Effector memory CD8-positive, alpha-beta T cell (primary cell): Measurements from ENCODE around the gene IWS1.
A peak's percentile ranks its signal among the peaks of the same experiment; 100 is the strongest.

Source experiments
- ATAC-seq: fragments of 150-1000 bp; cut with Tn5 transposase; replicated peaks from 2 replicates; pipeline ENCODE4 v1.10.0; 2021; ENCODE audit warnings: mild to moderate bottlenecking, moderate library complexity
- DNase-seq, 3 experiments: peaks; one replicate each; pipeline ENCODE4 v3.0.0; 2021
- H3K27ac Mint-ChIP-seq, 2 donors: one replicate each; pipeline ENCODE4 v1.8.0; 2022; ENCODE audit warnings: mild to moderate bottlenecking in 2 of 2, mixed read lengths in 2 of 2, moderate library complexity in 2 of 2
- H3K27me3 Mint-ChIP-seq, 2 donors: one replicate each; pipeline ENCODE4 v1.8.0; 2022; ENCODE audit warnings: mixed read lengths in 2 of 2
- H3K36me3 Mint-ChIP-seq: one replicate; pipeline ENCODE4 v1.8.0; 2022; ENCODE audit warnings: mild to moderate bottlenecking, moderate library complexity, mixed read lengths; ENCODE audit not compliant: insufficient read depth
- H3K4me1 Mint-ChIP-seq, 2 donors: one replicate each; pipeline ENCODE4 v1.8.0; 2022; ENCODE audit warnings: low read depth in 2 of 2, mixed read lengths in 2 of 2
- H3K4me3 Mint-ChIP-seq, 2 donors: one replicate each; pipeline ENCODE4 v1.8.0; 2022; ENCODE audit warnings: mild to moderate bottlenecking in 2 of 2, mixed read lengths in 2 of 2, moderate library complexity in 2 of 2
- H3K9me3 Mint-ChIP-seq, 2 donors: one replicate each; pipeline ENCODE4 v1.8.0; 2022; ENCODE audit warnings: mixed read lengths in 2 of 2

The IWS1 gene

DNA sequence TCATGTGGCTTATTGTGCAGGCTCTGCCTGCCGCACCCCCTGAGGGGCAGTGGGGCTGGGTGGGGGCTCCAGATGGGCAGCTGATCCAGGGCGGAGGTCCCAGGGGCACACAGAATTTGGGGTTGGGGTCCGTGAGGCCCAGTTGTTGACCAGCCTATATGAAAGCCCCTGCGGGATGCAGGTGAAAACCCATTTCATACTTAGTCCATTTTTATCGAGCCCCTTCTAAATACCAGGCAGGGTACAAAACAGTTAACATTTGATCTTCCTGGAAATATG, 39.8 kb upstream of the IWS1 start:
- Mint-ChIP-seq H3K27me3 (peaks cover 0 to 48% of the 10 kb centered on the region in 2 donors), H3K4me1 (peaks cover 0 to 6% of the 10 kb centered on the region in 2 donors), H3K36me3 (no peaks in the 10 kb centered on the region), H3K27ac (no peak overlapping the region), H3K4me3 (no peak overlapping the region), H3K9me3 (no peaks in the 10 kb centered on the region)
- ATAC-seq: no peak
- DNase-seq: no peak

DNA sequence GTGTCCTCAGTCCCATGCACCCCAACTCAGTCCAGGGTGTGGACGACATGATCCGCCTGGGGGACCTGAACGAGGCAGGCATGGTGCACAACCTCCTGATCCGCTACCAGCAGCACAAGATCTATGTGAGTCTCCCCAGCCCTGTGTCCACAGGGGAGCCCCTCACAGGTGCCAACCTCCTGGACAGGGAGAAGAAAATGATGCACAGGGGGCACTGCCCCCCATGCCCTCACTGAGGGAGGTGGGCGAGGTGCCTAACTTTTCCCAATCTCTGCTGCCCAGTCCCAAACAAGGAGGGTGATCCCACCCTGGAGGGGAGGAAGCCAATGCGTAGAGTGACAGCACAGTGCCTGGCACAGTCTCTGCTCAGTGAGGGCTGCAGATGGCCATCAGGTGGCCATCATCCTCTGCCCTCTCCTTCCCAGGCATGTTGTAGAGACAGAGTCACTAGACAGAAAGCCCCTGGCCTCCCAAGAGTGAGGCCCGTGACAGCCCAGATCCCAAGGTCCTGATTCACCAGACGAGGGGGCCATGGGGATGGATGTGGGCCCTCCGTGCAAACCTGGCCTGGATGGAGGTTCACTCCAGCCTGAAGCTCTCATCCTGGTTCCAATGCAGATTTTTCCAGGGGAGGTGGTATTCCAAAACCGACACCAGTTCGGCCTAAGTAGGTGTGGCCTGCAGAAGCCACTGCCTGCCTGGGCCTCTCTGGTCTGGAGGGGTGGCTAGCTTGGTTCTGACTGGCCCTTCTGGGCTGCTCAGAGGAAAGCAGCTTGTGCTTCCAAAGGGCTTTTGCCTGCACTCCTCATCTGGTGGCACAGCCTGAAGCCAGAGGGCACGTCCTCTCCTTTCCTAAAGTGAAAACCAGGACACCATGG, 39.2 kb upstream of the IWS1 start:
- Mint-ChIP-seq H3K4me1 (peaks cover 0 to 6% of the 10 kb centered on the region in 2 donors), H3K9me3 (no peaks in the 10 kb centered on the region), H3K27ac (no peak overlapping the region), H3K36me3 (no peaks in the 10 kb centered on the region), H3K27me3 (peaks cover 0 to 48% of the 10 kb centered on the region in 2 donors), H3K4me3 (no peak overlapping the region)
- DNase-seq (no peak), ATAC-seq (no peak)

DNA sequence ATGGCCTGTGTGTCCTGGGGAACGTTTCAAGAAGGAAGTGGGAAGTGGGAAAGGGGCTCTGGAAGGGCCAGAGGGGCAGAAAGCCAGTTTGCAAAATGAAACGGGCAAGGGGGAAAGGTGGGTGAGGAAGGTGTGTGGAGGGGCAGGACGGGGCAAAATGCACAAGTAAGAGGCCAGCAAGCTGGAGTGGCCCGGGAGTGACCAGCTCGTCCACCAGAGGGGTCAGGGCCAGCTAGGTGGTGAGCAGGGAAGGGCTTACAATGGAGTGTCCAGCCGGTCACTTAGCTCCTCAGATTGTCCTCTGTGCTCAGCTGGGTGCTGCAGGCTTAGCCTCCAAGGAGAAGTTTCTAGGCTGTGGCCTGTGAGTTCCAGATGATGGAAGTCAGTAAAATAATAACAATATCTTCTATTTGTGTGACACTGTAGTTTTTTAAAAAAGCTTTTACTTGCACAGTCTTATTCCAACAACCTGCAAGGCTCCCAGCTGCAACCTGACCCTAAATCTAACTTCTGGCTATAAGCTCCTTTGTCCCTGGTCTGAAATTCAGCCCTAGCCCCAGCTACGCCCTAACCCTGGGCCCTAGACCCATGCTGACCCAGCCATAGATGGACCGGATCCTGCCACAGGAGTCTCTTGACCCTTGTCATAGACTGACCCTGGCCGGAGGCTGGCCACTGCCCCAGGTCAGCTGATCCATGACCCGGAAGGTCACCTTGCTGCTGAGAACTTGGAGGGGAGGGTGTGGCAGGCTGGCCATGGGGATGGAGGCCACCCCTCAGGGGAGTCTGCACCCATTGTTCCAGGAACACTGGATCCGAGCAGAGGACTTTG, 38.4 kb upstream of the IWS1 start:
- DNase-seq (no peak), ATAC-seq (no peak)
- peaks cover 0 to 53% of the 10 kb centered on the region in 2 donors for H3K27me3 Mint-ChIP-seq
- H3K9me3 Mint-ChIP-seq: no peaks in the 10 kb centered on the region
- no peak overlapping the region for H3K4me3 Mint-ChIP-seq
- H3K27ac Mint-ChIP-seq: no peak overlapping the region
- H3K4me1 Mint-ChIP-seq: peaks cover 0 to 6% of the 10 kb centered on the region in 2 donors
- H3K36me3 Mint-ChIP-seq: no peaks in the 10 kb centered on the region

DNA sequence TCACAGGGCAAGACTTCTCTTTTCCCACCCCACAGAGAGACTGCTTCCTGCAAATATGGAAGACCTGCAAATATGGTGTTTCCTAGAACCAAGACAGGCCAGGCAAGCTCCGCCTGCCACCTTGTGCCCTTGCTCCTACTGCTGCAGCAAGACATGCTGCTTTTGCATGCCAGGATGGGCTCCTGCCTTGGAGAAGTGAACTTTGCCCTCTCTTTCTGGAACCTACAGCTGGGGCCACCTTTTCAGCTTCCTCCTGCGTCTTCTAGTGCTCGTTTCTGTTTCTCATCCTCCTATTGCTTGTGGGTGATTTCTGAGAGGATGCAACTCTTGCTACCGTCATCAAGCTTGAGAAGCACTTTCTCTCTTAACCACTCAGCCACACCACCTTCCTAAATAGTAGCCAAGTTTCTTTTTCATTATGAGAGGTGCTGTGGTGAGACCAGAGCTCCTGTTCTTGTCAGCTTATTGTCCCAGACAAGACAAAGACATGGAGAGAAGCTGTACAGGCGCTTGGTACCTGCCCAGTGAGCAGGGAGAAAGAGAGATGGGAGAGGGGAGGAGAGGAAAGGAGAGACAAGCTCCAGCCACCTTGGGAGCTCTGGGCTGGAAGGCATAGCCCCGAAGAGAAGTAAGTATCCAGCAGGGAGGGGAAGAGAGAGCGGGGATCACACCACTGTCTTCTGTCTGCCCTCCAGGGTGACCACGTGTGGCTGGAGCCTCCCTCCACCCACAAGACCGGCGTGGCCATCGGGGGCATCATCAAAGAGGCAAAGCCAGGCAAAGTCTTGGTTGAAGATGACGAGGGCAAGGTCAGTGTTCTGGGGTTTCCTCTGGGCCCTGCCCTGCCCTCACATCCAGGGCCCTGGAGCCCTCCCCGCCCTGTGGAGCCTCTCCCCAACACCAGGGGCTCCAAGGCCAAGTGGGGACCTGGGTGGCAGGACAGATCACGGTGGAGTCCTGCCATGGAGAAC, 37.5 kb upstream of the IWS1 start:
- Mint-ChIP-seq H3K27ac (no peak overlapping the region), H3K9me3 (no peaks in the 10 kb centered on the region), H3K27me3 (peaks cover 0 to 59% of the 10 kb centered on the region in 2 donors), H3K36me3 (no peaks in the 10 kb centered on the region), H3K4me3 (no peak overlapping the region), H3K4me1 (peaks cover 0 to 6% of the 10 kb centered on the region in 2 donors)
- ATAC-seq (peak; percentile 35), DNase-seq (no peak)

DNA sequence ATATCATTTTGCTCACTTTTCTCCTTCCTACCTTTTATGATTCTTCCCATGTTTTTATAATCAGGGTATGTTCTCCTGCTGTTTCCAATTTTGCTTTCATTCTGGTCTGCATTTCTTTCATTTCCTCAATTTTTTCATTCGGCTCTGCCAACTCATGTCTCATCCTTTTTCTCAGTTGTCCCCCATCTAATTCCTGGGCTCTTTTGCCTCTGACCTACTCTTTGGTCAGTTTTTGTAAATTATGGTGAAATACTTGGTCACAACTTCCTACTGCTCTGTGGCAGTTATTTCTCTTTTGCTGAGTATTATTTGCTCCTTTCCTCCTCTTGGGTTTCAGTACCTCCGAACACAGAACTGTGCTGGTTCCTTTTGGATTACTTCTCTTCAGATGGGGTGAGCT, 36.6 kb upstream of the IWS1 start:
- Mint-ChIP-seq H3K27me3 (peaks cover 2 to 61% of the 10 kb centered on the region in 2 donors), H3K4me3 (no peak overlapping the region), H3K27ac (no peak overlapping the region), H3K9me3 (no peaks in the 10 kb centered on the region), H3K4me1 (peaks cover 0 to 6% of the 10 kb centered on the region in 2 donors), H3K36me3 (no peaks in the 10 kb centered on the region)
- no peak for DNase-seq
- ATAC-seq: no peak

DNA sequence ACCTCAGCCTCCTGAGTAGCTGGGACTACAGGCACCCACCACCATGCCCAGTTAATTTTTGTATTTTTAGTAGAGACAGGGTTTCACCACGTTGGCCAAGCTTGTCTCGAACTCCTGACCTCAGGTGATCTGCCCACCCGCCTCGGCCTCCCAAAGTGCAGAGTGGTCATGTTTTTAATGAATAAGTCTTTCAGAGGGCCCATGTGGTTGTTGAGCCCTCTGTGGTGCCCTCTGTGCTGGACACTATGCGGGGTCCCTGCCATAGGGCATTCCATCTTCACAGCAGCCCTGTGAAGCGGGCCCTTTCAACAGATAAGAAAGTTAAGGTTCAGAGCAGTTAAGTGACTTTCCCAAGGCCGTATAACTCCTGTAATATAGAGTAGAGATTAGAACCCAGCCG, 35.1 kb upstream of the IWS1 start:
- peaks cover 15 to 61% of the 10 kb centered on the region in 2 donors for H3K27me3 Mint-ChIP-seq
- H3K36me3 Mint-ChIP-seq: no peaks in the 10 kb centered on the region
- H3K27ac Mint-ChIP-seq: no peak overlapping the region
- DNase-seq (no peak), ATAC-seq (no peak)
- peaks cover 0 to 6% of the 10 kb centered on the region in 2 donors for H3K4me1 Mint-ChIP-seq
- no peak overlapping the region for H3K4me3 Mint-ChIP-seq
- H3K9me3 Mint-ChIP-seq: peaks cover 0 to 4% of the 10 kb centered on the region in 2 donors

DNA sequence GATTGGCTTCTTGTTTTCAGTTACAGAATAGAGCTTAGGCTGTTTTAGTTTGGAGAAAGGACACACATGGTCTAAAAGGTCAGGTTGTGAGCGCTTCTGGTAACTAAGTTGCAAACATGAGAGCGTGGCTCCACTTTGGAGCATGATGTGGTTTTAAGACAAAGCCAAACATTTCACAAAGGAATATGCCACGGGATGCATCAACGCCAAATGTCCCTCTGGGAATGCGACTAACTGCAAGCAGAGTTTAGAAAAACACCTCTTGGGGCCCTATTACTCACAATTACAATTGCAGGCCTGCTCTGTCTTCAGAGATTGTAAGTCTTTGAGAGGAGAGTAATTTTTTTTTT, 34.6 kb upstream of the IWS1 start:
- H3K9me3 Mint-ChIP-seq: peaks cover 0 to 4% of the 10 kb centered on the region in 2 donors
- no peaks in the 10 kb centered on the region for H3K36me3 Mint-ChIP-seq
- peaks cover 15 to 64% of the 10 kb centered on the region in 2 donors for H3K27me3 Mint-ChIP-seq
- H3K4me1 Mint-ChIP-seq: peaks cover 0 to 6% of the 10 kb centered on the region in 2 donors
- no peak overlapping the region for H3K27ac Mint-ChIP-seq
- no peak for ATAC-seq
- no peak overlapping the region for H3K4me3 Mint-ChIP-seq
- no peak for DNase-seq

DNA sequence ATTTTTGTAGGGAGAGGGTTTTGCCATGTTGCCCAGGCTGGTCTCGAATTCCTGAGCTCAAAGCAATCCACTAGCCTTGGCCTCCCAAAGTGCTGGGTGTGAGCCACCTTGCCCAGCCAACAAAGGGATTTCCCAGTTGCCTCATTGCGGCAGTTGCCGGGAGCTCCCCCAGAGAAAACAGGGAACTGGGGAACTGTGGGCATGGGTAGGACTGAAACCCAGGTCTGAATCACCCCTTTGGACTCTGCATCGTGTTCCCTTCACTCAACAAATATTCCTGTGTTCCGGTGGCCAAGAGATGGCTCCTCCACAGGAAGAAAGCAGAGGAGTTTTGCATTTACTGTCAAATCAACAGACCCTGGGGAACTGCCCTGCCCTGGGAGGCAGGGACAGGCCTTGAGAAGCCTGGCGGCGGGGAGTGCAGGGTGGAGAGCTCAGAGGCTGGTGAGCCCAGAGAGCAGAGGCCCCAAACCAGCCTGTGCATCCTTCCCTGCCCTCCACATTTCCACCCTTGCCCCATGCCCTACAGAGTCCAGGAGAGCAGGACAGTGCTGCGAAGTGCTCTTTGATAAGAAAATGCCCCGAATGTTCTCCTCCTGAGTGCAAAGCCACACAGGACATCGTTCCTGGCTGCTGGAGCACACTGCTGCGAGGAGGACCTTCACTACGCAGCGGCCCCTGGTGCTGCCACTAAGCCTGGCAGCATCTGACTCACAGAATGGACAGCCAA, 34.1 kb upstream of the IWS1 start:
- no peak for DNase-seq
- Mint-ChIP-seq H3K27me3 (peaks cover 17 to 66% of the 10 kb centered on the region in 2 donors), H3K4me3 (no peak overlapping the region), H3K4me1 (peaks cover 0 to 6% of the 10 kb centered on the region in 2 donors), H3K9me3 (peaks cover 0 to 4% of the 10 kb centered on the region in 2 donors), H3K27ac (no peak overlapping the region), H3K36me3 (no peaks in the 10 kb centered on the region)
- no peak for ATAC-seq

DNA sequence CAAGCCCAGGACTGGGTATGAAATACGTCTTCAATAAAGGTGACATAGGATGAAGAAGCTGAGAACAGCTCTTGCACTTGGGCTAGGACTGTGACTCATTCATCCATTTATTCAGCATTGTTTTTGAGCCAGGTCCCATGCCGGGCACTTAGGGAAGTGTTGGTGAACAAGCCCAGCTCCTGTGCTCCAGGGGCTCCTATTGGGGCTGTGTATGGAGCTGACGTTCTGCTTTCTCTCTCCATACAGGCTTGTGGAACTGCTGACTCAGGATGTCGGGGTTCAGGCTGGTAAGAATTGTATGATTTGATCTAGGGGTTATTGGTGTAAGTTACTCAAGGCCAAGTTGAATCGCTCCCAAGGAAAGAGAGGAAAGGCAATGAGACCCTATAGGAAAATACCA, 33.2 kb upstream of the IWS1 start:
- Mint-ChIP-seq H3K27me3 (peaks cover 20 to 66% of the 10 kb centered on the region in 2 donors), H3K4me1 (peaks cover 0 to 8% of the 10 kb centered on the region in 2 donors), H3K9me3 (peaks cover 0 to 4% of the 10 kb centered on the region in 2 donors), H3K27ac (no peak overlapping the region), H3K4me3 (no peak overlapping the region), H3K36me3 (no peaks in the 10 kb centered on the region)
- ATAC-seq: no peak
- no peak for DNase-seq

DNA sequence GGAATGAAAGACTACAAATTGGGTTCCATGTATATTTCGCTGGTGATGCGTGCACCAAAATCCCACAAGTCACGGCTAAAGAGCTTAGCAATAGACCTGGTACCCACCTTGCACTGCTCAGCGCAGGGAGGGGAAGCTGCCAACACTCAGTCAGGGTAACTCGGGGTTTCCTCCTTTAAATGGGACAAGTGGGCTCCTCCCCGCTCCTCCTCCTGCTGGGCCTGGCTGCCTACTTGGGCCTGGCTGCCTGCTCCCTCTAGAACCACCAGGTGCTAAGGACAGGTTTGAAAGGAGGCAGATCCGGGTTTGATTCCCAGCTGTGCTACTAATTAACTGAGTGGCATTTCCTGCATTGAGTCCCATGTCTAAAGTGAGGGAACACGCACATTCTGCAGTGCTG, 32.6 kb upstream of the IWS1 start:
- H3K27ac Mint-ChIP-seq: no peak overlapping the region
- peaks cover 0 to 4% of the 10 kb centered on the region in 2 donors for H3K9me3 Mint-ChIP-seq
- ATAC-seq (no peak), DNase-seq (no peak)
- no peaks in the 10 kb centered on the region for H3K36me3 Mint-ChIP-seq
- peaks cover 20 to 60% of the 10 kb centered on the region in 2 donors for H3K27me3 Mint-ChIP-seq
- peaks cover 0 to 7% of the 10 kb centered on the region in 2 donors for H3K4me1 Mint-ChIP-seq
- H3K4me3 Mint-ChIP-seq: no peak overlapping the region

DNA sequence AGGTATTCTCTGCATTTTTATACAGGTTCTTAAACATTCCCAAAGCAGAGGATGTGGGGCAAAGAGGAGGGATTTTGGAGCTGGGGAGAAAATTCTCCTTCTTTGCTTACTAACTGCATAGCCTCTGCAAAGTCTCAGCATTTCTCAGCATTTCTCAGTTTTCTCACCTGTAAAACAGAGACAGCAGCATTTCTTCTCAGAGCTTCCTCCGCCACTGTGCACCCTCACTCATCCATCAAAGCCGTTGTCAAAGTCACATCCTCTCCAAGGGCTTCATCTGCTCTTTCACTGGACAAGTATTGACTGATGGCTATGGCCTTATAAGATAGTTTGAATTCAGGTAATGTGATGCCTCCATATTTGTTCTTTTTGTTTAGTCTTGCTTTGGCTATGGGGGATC, 26.6 kb upstream of the IWS1 start:
- no peak overlapping the region for H3K4me3 Mint-ChIP-seq
- H3K4me1 Mint-ChIP-seq: peaks cover 0 to 2% of the 10 kb centered on the region in 2 donors
- peaks cover 0 to 4% of the 10 kb centered on the region in 2 donors for H3K9me3 Mint-ChIP-seq
- H3K27ac Mint-ChIP-seq: no peak overlapping the region
- no peak for DNase-seq
- H3K36me3 Mint-ChIP-seq: no peaks in the 10 kb centered on the region
- peaks cover 57 to 69% of the 10 kb centered on the region in 2 donors for H3K27me3 Mint-ChIP-seq
- ATAC-seq: no peak

DNA sequence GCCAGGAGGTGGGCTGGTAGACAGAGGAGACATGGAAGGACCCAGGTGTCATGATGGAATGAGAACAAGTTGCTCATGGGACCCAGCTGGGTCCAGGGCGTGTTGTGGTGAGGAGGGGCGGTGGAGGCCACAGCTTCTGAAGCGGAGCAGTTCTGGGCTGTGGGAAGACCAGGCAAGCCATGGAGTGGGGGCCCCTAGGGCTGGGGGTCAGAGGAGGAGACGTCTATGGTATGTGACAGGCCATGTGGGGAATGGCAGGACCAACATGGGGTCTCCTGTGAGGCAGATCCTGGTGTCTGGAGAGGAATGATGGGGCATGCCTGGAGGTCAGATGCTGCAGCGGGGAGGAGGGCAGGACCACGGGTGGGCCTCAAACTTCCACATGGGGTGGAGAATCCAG, 26.0 kb upstream of the IWS1 start:
- Mint-ChIP-seq H3K36me3 (no peaks in the 10 kb centered on the region), H3K4me1 (peaks cover 0 to 2% of the 10 kb centered on the region in 2 donors), H3K27me3 (peaks cover 51 to 66% of the 10 kb centered on the region in 2 donors), H3K27ac (no peak overlapping the region), H3K4me3 (no peak overlapping the region), H3K9me3 (peaks cover 0 to 4% of the 10 kb centered on the region in 2 donors)
- ATAC-seq: no peak
- DNase-seq: no peak
